Heart right ventricle (tissue), 16 donors: ENCODE results near the gene LRRN2. TPM values are rescaled to one million over a fixed set of nuclear protein-coding genes. Genes with fewer than 3 reads are reported as not detected.

Source experiments
- ATAC-seq, 8 donors: fragments of 200-7000 bp; cut with Tn5 transposase; one replicate each; pipeline ENCODE4 v1.9.1; 2020; ENCODE audit warnings: mild to moderate bottlenecking in 8 of 8, moderate library complexity in 8 of 8, moderate number of reproducible peaks in 1 of 8
- DNase-seq, 2 donors: peaks; one replicate each; pipeline ENCODE4 v3.0.0-alpha.2; 2020
- H3K27ac ChIP-seq, 10 donors: fragments of 200-600 bp; sonication (generic) in 2 of 10; one replicate each; pipeline versions ENCODE4 v1.5.0 to v1.8.0; 2020 to 2022; ENCODE audit warnings: mild to moderate bottlenecking in 3 of 10
- H3K27me3 ChIP-seq, 7 donors: fragments of 200-600 bp; one replicate each; pipeline ENCODE4 v1.8.0; 2021 to 2022; ENCODE audit warnings: mild to moderate bottlenecking in 2 of 7
- H3K36me3 ChIP-seq, 9 donors: fragments of 200-600 bp; sonication (generic) in 1 of 9; one replicate each; pipeline versions ENCODE4 v1.5.0 to v1.8.0; 2020 to 2022; ENCODE audit warnings: mild to moderate bottlenecking in 2 of 9
- H3K4me1 ChIP-seq, 9 donors: fragments of 200-600 bp; sonication (generic) in 1 of 9; one replicate each; pipeline versions ENCODE4 v1.5.0 to v1.8.0; 2020 to 2022; ENCODE audit warnings: mild to moderate bottlenecking in 4 of 9
- H3K4me3 ChIP-seq, 10 donors: fragments of 200-600 bp; sonication (generic) in 2 of 10; one replicate each; pipeline versions ENCODE4 v1.5.0 to v1.8.0; 2020 to 2022; ENCODE audit warnings: mild to moderate bottlenecking in 7 of 10, moderate library complexity in 2 of 10
- H3K9me3 ChIP-seq, 11 donors: fragments of 200-600 bp in 10 of 11; sonication (generic) in 2 of 11; one replicate each; pipeline versions ENCODE4 v1.5.0 to v1.8.0; 2013 to 2022; ENCODE audit warnings: mild to moderate bottlenecking in 2 of 11, control low read depth in 1 of 11, moderate library complexity in 1 of 11
- WGBS, 2 donors: extraction: QIAGEN DNeasy Blood & Tissue Kit; methylation state at CpG; one replicate each; pipeline ENCODE4 v1.1.7; 2013; ENCODE audit warnings: inconsistent platforms in 1 of 2; 5-methylcytosine and 5-hydroxymethylcytosine counted together
- intact Hi-C, 10 donors: fragments of 100-400 bp; cut with DNase I; formaldehyde crosslinking; loops; one replicate each; pipeline versions ENCODE4 v1.11.1 to v1.14.2; 2022
- polyA plus RNA-seq, 2 donors: library from polyadenylated mRNA; stranded (reverse); fragments of 200-250 nt; gene quantifications; one replicate each; pipeline ENCODE4 v1.2.3, GENCODE V29; 2013
- total RNA-seq, 10 donors: library from RNA; stranded (reverse); fragmentation: NEBNext Ultra II Directional in 3 of 10; extraction: Animal tissue kit (Norgen Biotek cat#: 25700) in 3 of 10; gene quantifications; one replicate each; pipeline versions ENCODE4 v1.2.1 to v1.2.4, GENCODE V29; 2021 to 2023
- TF ChIP-seq, protein P1 (sequence below), 9 donors: fragments of 200-600 bp; sonication (generic) in 2 of 9; IDR thresholded peaks; one replicate each; pipeline versions ENCODE4 v1.5.0 to v1.8.0; 2021 to 2022; ENCODE audit warnings: antibody characterized with exemption in 9 of 9, mild to moderate bottlenecking in 5 of 9, moderate library complexity in 1 of 9
- donor health status: Arrhythmogenic right ventricular cardiomyopathy.
- donor health status: ischemic (EF 13 %, LVEDD 7.1; RV severe dilation, severe dysfunction).
- donor health status: healthy with polysubstance abuse.
- donor health status: DM: no; HTN: yes; CAD: no.
- donor health status: DM: no; HTN: no; CAD: no.
- donor health status: ischemic (EF 25% LVEDD 6.9; RV normal size, moderate dysfunction).
- donor health status: ischemic (EF 25% LVEDD 5.7; RV mildly dilated, moderate dysfunction).
- donor health status: healthy.
- donor health status: DM: yes; HTN: yes; CAD: no.
- donor health status: Ischemic cardiomyopathy.
- donor health status: ischemic (EF 35%, LVEDD 5.7; RV mildly dilated, moderate dysfunction).
- donor health status: nonischemic (EF 11% LVEDD 7.7; RV severe dilation, severe dysfunction).
- donor health status: DM: yes; HTN: yes; CAD: no.
- donor health status: PGD.
- donor health status: ischemic (EF 29% LVEDD 5.4; RV normal size, mild dysfunction).
- donor health status: nonischemic (EF 23%, LVEDD 6.1; RV moderate dilation, normal function).

LRRN2 gene
- total and polyA plus RNA-seq, 12 donors: 0.73 to 2.9 (median 1.1) TPM

DNA sequence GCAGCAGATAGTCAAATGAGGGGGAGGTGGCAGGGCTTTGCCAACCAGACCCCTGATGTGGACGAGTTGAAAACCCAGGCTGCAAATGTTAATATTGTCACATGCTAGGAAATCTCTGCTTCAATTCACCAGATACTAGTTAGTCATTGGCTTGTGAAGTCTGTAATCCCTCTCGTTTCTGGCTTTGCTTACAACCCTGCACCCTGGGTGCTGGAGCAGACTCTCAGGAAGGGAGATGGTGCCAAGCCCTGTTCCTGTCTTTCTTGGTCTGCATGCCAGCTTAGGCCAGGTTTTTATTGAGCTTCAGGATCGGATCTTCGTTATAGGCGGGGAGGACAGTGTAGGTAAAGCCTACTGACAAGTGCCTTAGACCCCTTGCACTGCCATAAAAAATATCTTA is 116.1 kb downstream of the LRRN2 start:
- DNase-seq (no peak), ATAC-seq (no peak)
- H3K27ac ChIP-seq: no peak overlapping the region
- TF ChIP-seq, protein P1, sequence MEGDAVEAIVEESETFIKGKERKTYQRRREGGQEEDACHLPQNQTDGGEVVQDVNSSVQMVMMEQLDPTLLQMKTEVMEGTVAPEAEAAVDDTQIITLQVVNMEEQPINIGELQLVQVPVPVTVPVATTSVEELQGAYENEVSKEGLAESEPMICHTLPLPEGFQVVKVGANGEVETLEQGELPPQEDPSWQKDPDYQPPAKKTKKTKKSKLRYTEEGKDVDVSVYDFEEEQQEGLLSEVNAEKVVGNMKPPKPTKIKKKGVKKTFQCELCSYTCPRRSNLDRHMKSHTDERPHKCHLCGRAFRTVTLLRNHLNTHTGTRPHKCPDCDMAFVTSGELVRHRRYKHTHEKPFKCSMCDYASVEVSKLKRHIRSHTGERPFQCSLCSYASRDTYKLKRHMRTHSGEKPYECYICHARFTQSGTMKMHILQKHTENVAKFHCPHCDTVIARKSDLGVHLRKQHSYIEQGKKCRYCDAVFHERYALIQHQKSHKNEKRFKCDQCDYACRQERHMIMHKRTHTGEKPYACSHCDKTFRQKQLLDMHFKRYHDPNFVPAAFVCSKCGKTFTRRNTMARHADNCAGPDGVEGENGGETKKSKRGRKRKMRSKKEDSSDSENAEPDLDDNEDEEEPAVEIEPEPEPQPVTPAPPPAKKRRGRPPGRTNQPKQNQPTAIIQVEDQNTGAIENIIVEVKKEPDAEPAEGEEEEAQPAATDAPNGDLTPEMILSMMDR (IDR thresholded peaks at IDR 0.05): no peak
- intact Hi-C loops: loop anchor here in 8 of 10 donors (5.0 to 10.0 kb wide), 5 partner anchors 193 to 375 kb away; no protein-coding TSS in a partner anchor
- peaks cover 0 to 10% (median 2%) of the 10 kb centered on the region in 9 donors for H3K4me1 ChIP-seq
- H3K4me3 ChIP-seq: no peak overlapping the region
- WGBS, 2 donors: 85 to 88% methylated on average over 5 of the region's 5 CpGs
- peaks cover 0 to 45% (median 0%) of the 10 kb centered on the region in 9 donors for H3K36me3 ChIP-seq
- no peaks in the 10 kb centered on the region for H3K27me3 ChIP-seq
- H3K9me3 ChIP-seq: no peaks in the 10 kb centered on the region

DNA sequence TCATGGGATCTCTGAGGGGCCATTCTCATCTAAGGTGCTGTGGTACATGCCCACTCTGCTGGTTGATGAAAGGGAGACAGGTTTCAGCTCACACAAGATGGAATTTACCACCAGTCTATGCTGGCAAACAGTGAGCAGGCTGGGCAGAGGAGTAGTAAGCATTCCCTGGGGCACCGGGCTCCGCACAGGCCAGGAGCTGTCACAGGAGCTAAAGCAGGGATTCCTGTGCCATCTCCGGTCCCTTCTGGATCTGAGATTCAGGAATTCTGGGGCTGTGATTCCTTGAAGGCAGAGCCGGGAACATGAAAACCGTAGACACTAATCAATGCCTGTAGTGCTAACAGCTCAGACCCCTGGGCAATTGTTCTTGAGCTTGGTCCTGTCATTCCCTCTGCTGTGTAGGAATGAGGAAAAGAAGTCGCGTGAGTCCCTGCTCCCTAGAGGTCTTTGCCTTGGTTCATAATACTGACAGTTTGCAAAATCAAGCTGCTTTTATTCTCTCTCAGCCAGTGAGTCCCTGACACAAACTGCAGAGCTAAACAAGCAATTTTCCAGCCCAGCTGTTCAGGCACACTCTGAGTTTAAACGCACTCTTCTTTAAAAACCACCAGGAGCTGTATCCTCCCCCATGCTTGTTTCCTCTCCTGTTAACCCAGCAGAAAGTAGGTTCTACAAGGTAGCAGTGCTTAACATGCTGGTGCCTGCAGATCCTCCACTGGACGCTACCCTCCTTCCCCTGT is 116.8 kb downstream of the LRRN2 start:
- Histone ChIP-seq H3K27me3 (no peaks in the 10 kb centered on the region), H3K27ac (no peak overlapping the region), H3K4me3 (no peak overlapping the region), H3K36me3 (peaks cover 0 to 45% (median 0%) of the 10 kb centered on the region in 9 donors), H3K4me1 (peaks cover 0 to 3% (median 0%) of the 10 kb centered on the region in 9 donors), H3K9me3 (no peaks in the 10 kb centered on the region)
- intact Hi-C loops: loop anchor here in 8 of 10 donors (5.0 to 10.0 kb wide), 5 partner anchors 194 to 376 kb away; no protein-coding TSS in a partner anchor
- TF ChIP-seq, protein P1 (IDR thresholded peaks at IDR 0.05): no peak
- DNase-seq (no peak), ATAC-seq (no peak)
- WGBS, 2 donors: 76 to 84% methylated on average over 9 of the region's 9 CpGs

Other genes starting within 250 kb of the LRRN2 start
- 10 to 100 TPM; 16.4 to 31.9 (median 23.0) TPM for gene PIK3C2B, start 190.9 kb downstream of the LRRN2 start, total RNA-seq
- 10 to 100 TPM in 1 of 2 donors, 1 to 10 TPM in 1; 4.4 to 16.6 TPM for gene PIK3C2B, start 190.9 kb downstream of the LRRN2 start, polyA plus RNA-seq
- gene MDM4, start 169.3 kb downstream of the LRRN2 start, total RNA-seq: 10 to 100 TPM; 30.7 to 43.7 (median 40.5) TPM
- gene MDM4, start 169.3 kb downstream of the LRRN2 start, polyA plus RNA-seq: 10 to 100 TPM in 1 of 2 donors, 1 to 10 TPM in 1; 3.7 to 17.6 TPM
- gene NFASC, start 185.1 kb upstream of the LRRN2 start, total RNA-seq: 10 to 100 TPM in 5 of 10 donors, 1 to 10 TPM in 5; 5.2 to 16.3 (median 9.2) TPM
- gene NFASC, start 185.1 kb upstream of the LRRN2 start, polyA plus RNA-seq: 10 to 100 TPM in 1 of 2 donors, 1 to 10 TPM in 1; 1.9 to 24.1 TPM